Stimulated activated CD4-positive, alpha-beta T cell treated with anti-CD3 and anti-CD28 coated beads, Interleukin-15, amount 100 ng/mL, for 1 hour (primary cell): ENCODE measurements around the gene MGARP.
"Not testable (repeated sequence)": the region's sequence is repeated elsewhere in the genome, so short reads cannot be mapped to it uniquely, and the experiment has no call there.

Experiments
- DNase-seq, 2 donors: peaks; one replicate each; pipeline ENCODE4 v3.0.0-alpha.2; 2020; ENCODE audit warnings: low read depth in 1 of 2, low spot score in 1 of 2

Gene MGARP

DNA sequence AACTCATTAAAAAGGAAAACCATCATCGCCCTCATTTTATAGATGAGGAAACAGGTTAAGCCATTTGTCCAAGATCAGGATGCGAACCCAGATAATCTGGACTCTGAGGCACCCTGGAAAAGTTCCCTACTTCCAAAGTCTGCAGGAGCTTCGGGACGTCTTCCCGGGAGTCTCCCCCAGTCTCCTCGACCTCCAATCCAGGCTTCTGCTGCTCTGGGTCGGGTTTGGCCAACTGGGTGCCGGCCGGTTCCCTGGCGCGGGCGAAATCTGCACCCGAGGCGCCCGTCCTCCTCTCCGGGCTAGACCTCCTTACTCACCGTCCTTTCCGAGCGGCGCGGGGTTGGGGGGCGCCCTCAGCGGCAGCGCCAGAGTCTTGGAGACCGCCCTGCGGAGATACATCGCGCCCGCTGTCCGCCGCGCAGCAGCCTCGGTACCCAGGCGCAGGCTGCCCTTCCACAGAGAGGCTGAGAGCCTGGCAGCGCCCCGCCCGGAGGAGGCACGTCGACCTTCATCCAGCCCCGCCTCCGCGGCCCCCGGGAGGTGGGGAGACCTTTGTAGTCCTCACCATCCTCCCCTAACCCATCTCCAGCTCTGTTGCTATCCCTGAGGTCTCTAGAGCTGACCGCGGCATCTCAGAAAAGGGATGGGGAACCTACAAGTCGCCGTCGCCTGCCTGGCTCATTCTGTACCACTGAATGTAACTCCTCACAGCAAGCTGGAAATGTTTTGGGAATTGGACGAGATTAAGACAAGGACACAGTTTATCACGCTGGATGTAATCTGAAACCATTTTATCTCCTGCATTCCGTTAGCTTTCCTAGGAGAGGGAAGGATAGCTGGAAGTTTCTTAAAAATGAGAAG lies at the start of gene MGARP:
Gene MGARP, minus strand, starts transcription at position 466 of the 861 bp plus-strand sequence. Its CDS starts 67 bp downstream, at position 399.
- DNase-seq = no peak

- DNase-seq = no peak
Measured at GRCh38 chr4:139329665-139330200, 49.7 kb upstream of the MGARP start.

GRCh38 chr4:139324620-139325019 lies 44.6 kb upstream of the MGARP start:
- DNase-seq = no peak

- not testable (repeated sequence) for DNase-seq
Measured at GRCh38 chr4:139322541-139322940, 42.5 kb upstream of the MGARP start.

- DNase-seq = not testable (repeated sequence)
Measured at GRCh38 chr4:139322070-139322469, 42.0 kb upstream of the MGARP start.

DNA sequence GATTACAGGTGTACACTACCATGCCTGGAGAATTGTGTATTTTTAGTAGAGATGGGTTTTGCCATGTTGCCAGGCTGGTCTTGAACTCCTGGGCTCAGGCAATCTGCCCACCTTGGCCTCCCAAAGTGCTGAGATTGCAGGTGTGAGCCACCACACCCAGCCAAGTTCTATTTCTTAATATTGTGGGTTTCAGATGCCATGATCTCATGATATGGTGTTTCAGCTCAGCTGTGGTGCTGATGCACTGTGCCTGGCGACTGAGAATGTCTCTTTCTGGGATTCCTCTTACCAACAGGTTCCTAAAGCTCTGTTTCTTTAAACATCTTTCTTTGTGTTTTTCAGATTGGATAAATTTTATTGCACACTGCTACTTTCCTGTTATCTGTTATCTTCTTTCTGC lies 39.5 kb upstream of the MGARP start:
- no peak for DNase-seq

DNA sequence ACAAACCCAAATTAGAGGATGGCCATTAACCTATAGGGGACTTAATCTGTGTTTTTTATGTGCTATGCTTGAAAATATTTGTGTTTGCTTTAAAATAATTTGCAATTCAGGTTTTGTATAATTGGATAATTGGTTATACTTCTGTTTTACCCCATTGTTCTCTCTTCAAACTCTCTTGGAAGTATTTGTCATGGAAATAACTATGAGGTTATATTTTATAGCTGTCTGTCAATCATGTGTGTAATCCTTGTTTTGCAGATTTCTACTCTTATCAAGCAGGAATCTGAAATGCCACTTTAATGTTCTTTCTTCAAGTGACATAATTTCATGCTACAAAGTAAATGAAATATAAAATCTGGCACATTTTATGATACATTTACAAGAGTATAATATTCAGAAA lies 37.6 kb upstream of the MGARP start:
- no peak for DNase-seq

DNA sequence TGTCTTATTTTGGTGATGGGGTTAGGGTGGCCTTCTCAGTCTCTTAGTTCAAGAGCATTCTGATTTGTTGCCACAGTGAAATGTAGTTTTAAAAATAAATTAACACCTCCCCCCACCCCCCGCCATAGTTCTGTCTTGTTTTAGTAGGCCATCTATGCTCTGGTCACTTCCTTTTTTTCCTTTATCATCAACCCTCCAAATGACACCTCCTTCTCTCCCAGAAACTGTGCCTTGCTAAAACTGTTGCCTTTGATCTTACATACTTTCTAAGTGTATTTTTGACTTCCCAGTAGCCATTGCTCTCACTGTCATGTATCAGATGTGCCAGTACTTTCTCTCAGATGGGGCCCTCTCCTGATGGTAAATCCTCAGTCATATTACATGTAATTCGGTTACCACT lies 36.7 kb upstream of the MGARP start:
- DNase-seq = no peak

DNA sequence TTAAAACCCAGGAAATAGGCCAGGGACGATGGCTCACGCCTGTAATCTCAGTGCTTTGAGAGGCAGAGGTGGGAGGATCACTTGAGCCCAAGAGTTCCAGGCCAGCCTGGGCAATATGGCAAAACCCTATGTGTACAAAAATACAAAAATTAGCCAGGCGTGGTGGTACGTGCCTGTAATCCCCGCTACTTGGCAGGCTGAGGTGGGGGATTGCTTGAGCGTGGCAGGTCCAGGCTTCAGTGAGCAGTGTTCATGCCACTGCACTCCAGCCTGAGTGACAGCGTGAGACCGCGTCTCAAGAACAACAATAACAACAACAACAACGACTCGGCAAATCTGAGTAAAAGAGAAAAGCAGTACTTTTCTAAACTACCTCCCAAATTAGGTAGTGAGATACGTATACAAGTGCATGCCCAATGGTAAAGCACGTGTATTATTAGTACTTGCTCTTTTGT lies 35.2 kb upstream of the MGARP start:
- no peak for DNase-seq

- no peak for DNase-seq
Measured at GRCh38 chr4:139314047-139314800, 34.2 kb upstream of the MGARP start.

DNA sequence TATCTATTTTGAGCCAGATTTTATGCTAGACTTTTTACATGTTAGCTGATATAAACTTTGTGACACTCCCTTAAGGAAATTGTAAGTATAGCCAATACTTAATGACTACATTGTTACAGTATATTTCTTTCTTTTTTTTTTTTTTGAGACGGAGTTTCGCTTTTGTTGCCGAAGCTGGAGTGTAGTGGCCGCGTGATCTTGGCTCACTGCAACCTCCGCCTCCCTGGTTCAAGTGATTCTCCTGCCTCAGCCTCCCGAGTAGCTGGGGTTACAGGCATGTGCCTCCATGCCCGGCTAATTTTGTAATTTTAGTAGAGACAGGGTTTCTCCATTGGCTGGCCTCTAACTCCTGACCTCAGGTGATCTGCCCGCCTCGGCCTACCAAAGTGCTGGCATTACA lies 33.4 kb upstream of the MGARP start:
- not testable (repeated sequence) for DNase-seq

- DNase-seq = no peak
Measured at GRCh38 chr4:139312552-139313332, 32.7 kb upstream of the MGARP start.

DNA sequence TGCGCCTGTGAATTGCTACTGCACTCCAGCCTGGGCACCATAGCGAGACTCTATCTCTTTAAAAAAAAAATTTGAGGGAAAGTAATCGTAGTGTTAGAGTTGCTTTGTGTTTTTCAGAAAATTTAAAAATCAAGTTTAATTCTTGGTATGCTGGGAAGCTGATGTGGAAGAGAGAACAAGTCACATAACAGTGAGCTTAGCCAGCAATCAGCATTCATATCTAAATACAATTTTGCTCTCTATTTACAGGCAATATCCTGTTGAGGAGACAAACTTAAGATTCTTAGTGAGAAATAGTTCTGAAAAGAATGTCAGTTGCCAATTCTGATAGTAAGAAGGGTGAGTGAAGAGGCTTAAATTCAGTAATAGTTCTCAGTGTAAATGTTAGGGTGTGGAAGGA lies 31.9 kb upstream of the MGARP start:
- DNase-seq = no peak

DNA sequence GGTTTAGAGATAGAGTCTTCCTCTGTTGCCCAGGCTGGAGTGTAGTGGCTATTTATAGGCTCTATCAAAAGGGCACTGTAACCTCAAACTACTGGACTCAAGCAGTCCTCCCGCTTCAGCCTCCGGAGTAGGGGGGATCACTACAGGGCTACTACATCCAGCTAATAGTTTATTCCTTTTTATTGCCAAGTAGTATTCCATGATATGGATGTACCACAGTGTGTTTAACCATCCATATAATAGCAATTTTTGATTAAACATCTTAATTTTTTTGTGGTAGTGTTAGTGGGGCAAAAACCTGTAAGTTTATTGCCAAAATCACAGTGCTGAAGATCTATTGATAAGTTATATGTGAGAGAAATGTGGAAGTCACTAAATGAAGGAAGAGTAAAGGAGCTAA lies 24.9 kb upstream of the MGARP start:
- DNase-seq = no peak

- peak; percentile 35 to 40 for DNase-seq
Measured at GRCh38 chr4:139301821-139302611, 22.0 kb upstream of the MGARP start, which contains the start of gene NDUFC1. NDUFC1 (minus strand) TSS chr4:139302477; CDS start chr4:139295798, 6,679 bp downstream.

DNA sequence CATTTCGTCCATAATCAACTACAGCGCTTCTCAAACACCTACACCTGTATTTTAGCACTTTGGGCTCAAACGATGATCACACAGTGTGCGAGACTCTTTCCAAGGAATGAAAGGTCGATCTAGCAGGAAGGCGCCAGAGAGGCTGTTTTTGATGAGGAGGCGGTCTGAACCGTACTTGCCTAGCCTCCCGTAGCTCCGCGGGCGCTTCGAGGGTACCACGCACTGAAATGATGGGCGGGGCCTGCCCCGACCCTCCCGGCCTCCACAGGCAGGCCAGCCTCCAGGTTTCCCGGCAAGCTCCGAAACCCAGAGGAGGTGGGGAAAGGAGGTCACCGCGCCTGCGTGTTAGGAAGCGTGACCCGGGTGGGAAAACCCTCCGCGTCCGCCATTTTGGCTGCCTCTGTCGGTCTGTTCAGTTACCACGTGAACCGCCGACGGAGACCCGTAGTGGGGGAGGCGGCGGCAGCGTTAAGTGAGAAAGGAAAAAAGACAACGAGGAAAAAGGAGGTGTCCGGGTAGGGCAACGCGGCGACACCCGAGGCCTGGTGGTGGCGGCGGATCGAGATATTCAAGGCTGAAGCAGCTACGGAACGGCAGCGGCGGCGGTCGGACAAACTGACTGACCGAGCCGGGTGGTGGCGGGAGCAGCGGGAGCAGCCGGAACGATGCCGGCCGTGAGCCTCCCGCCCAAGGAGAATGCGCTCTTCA lies 21.2 kb upstream of the MGARP start, which contains the start of gene NAA15:
Gene NAA15, plus strand, starts transcription at position 393 of the 708 bp plus-strand sequence. Its CDS starts 273 bp downstream, at position 666.
- DNase-seq = peak; percentile 94

GRCh38 chr4:139300431-139301112 lies 20.5 kb upstream of the MGARP start:
- DNase-seq = no peak

DNA sequence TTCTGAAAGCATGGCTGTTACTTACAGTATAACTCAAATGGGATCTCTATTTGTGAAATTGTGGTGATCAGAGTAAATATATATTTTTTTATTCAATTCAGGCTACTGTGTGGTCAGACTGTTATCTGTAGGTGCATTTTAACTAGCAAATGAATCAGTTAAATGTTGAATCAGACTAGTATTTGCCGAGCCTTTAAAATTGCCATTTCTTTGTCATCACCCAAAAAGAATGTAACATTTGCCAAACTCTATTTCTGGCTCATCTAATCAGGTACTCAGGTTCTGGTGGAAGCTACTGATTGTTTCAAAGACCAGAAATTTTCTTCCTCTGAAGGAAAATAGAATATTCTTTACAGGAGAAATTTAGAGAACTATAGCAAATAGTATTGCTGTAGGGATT lies 19.5 kb upstream of the MGARP start:
- DNase-seq = no peak

DNA sequence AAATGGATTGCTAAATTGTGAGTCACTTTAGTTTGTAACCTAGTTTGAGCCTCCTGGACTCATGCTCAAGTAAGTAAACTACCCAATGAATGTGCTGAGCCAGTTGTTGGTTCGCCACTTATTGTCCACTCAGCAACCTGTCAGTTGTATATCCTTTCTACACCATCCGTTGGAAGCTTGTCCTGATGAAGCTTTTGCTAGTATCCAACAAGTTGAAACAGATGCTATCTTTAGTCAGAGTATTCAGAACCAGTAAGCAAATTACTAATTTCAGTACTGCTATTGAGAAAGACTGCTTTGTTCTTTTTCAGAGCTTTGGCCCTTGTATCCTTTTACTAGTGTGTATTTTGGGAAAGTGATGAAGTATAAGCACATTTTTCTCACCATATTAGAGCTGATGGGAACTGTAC lies 17.0 kb upstream of the MGARP start:
- DNase-seq = no peak
